K562 (cell line): ENCODE measurements around the gene PIP4K2A. TPM values are rescaled to one million over a fixed set of nuclear protein-coding genes. Genes with fewer than 3 reads are reported as not detected.

Experiments used
- ATAC-seq: fragments of 200-7000 bp; cut with Tn5 transposase; 3 replicates; pipeline ENCODE4 v1.9.1; 2020; ENCODE audit warnings: moderate library complexity
- BruUV-seq: library from RNA; stranded (reverse); fragments of 400-500 nt; replicated peaks from 2 replicates; lab custom pipeline; 2021; lab: Mats Ljungman, UMichigan
- CTCF ChIA-PET: fragments of 300-600 bp; formaldehyde crosslinking; extraction: SDS; loops from one replicate; lab custom pipeline; 2021; ENCODE audit warnings: low intra/inter-chr PET ratio; lab: Yijun Ruan, JAX
- POLR2A ChIA-PET: fragments of 300-600, 350-650 bp; sonication (Branson Sonifier 250); formaldehyde crosslinking; extraction: SDS; loops from one replicate; lab custom pipeline; 2021; ENCODE audit warnings: antibody characterized with exemption, inconsistent platforms; lab: Yijun Ruan, JAX
- DNase-seq, 4 experiments: peaks; one replicate each; pipeline versions ENCODE4 v3.0.0 to v3.0.0-alpha.2; 2011 to 2018; ENCODE audit warnings: low spot score in 3 of 4, mixed read lengths in 3 of 4; ENCODE audit errors: extremely low read depth in 1 of 4
- FAIRE-seq: peaks from 2 replicates; lab custom pipeline; 2011; peaks lifted over from hg19 to GRCh38; lab: Jason Lieb, UNC
- H2AFZ ChIP-seq: 2 replicates; pipeline ENCODE4 v1.6.0; 2011; ENCODE audit warnings: low read depth, low read length, control low read depth, inconsistent platforms
- H3K27ac ChIP-seq: fragments of 200-600 bp; 3 replicates; pipeline ENCODE4 v1.8.0; 2011; ENCODE audit warnings: low read depth, mild to moderate bottlenecking, control low read depth, inconsistent platforms, low read length, moderate library complexity, mixed read lengths; ENCODE audit errors: extremely low read depth
- H3K27me3 ChIP-seq, 2 experiments: fragments of 300-600 bp in 1 of 2; 2 replicates in 1 of 2; 3 replicates in 1 of 2; pipeline versions ENCODE4 v1.6.0 to v1.8.0; 2011; ENCODE audit warnings: inconsistent platforms in 2 of 2, low read length in 2 of 2, mild to moderate bottlenecking in 1 of 2, mixed read lengths in 1 of 2, moderate library complexity in 1 of 2; ENCODE audit not compliant: control insufficient read depth in 2 of 2, insufficient read depth in 2 of 2
- H3K36me3 ChIP-seq: fragments of 300-600 bp; 3 replicates; pipeline ENCODE4 v1.8.0; 2011; ENCODE audit warnings: mild to moderate bottlenecking, low read length, inconsistent platforms; ENCODE audit not compliant: control insufficient read depth, insufficient read depth
- H3K4me1 ChIP-seq, 2 experiments: fragments of 200-600 bp in 1 of 2; replicated peaks in 1 of 2; 2 replicates in 1 of 2; 3 replicates in 1 of 2; pipeline versions ENCODE4 v1.5.1 to v1.8.0; 2011; ENCODE audit warnings: inconsistent platforms in 2 of 2, low read length in 2 of 2, mild to moderate bottlenecking in 1 of 2, mixed read lengths in 1 of 2, moderate library complexity in 1 of 2; ENCODE audit not compliant: control insufficient read depth in 2 of 2, insufficient read depth in 2 of 2
- H3K4me2 ChIP-seq: 2 replicates; pipeline ENCODE4 v1.6.1; 2011; ENCODE audit warnings: low read length, control low read depth, inconsistent platforms, mixed read lengths; ENCODE audit not compliant: insufficient read depth
- H3K4me3 ChIP-seq: fragments of 200-600 bp; sonication (generic), shearing (Covaris generic); 2 replicates; pipeline ENCODE4 v1.5.1; 2016; ENCODE audit warnings: control low read depth, inconsistent platforms
- H3K79me2 ChIP-seq: fragments of 200-600 bp; 3 replicates; pipeline ENCODE4 v1.8.0; 2011; ENCODE audit warnings: low read length, inconsistent platforms; ENCODE audit not compliant: control insufficient read depth, insufficient read depth
- H3K9ac ChIP-seq, 2 experiments: 2 replicates each; pipeline versions ENCODE4 v1.6.0 to v1.6.1; 2011; ENCODE audit warnings: low read depth in 2 of 2, low read length in 2 of 2, control low read depth in 1 of 2, inconsistent platforms in 1 of 2, mild to moderate bottlenecking in 1 of 2, mixed read lengths in 1 of 2; ENCODE audit not compliant: insufficient read depth in 1 of 2
- H3K9me1 ChIP-seq: one replicate; pipeline ENCODE4 v1.6.0; 2011; ENCODE audit warnings: inconsistent platforms, mild to moderate bottlenecking, low read length, moderate library complexity; ENCODE audit not compliant: control insufficient read depth, insufficient read depth
- H3K9me3 ChIP-seq: replicated peaks from 2 replicates; pipeline ENCODE4 v1.5.1; 2011; ENCODE audit warnings: low read depth, low read length, inconsistent platforms; ENCODE audit not compliant: control insufficient read depth, insufficient read depth
- H4K20me1 ChIP-seq: replicated peaks from 2 replicates; pipeline ENCODE4 v1.6.1; 2011; ENCODE audit warnings: low read length, inconsistent platforms, mixed read lengths; ENCODE audit not compliant: control insufficient read depth, insufficient read depth
- BRCA1 ChIP-seq, 2 experiments: fragments of 450-650 bp in 1 of 2; sonication (generic) in 1 of 2; formaldehyde crosslinking in 1 of 2; IDR thresholded peaks; 2 replicates each; pipeline versions ENCODE4 v1.5.0 to v1.6.1; 2017 to 2020; ENCODE audit warnings: mild to moderate bottlenecking in 1 of 2, missing genetic modification reagents in 1 of 2
- ETV6 ChIP-seq, 3 experiments: fragments of 150-350 bp in 1 of 3; sonication (generic) in 1 of 3; formaldehyde crosslinking in 1 of 3; IDR thresholded peaks; 2 replicates each; pipeline versions ENCODE4 v1.6.1 to v1.8.0; 2014 to 2022; ENCODE audit warnings: borderline replicate concordance in 2 of 3, low read depth in 2 of 3, antibody characterized with exemption in 1 of 3, low read length in 1 of 3, mild to moderate bottlenecking in 1 of 3, missing genetic modification reagents in 1 of 3
- HOXB6 ChIP-seq: fragments of 250-450 bp; sonication (Bioruptor Pico); IDR thresholded peaks from 2 replicates; pipeline ENCODE4 v1.5.1; 2022; ENCODE audit warnings: mild to moderate bottlenecking, borderline replicate concordance
- KDM4B ChIP-seq, 2 experiments: fragments of 450-650 bp in 1 of 2; sonication (generic) in 1 of 2; IDR thresholded peaks; 2 replicates each; pipeline ENCODE4 v1.6.1; 2016 to 2017; ENCODE audit warnings: borderline replicate concordance in 2 of 2, antibody characterized with exemption in 1 of 2, low read depth in 1 of 2, mild to moderate bottlenecking in 1 of 2
- MLX ChIP-seq, 2 experiments: fragments of 450-650 bp in 1 of 2; sonication (generic) in 1 of 2; formaldehyde crosslinking; conservative IDR thresholded peaks; 2 replicates each; pipeline versions ENCODE4 v1.4.0 to v1.8.1; 2020 to 2022; ENCODE audit warnings: mild to moderate bottlenecking in 1 of 2, missing genetic modification reagents in 1 of 2
- MYBL2 ChIP-seq, 2 experiments: fragments of 450-650 bp in 1 of 2; sonication (generic) in 1 of 2; formaldehyde crosslinking in 1 of 2; IDR thresholded peaks; 2 replicates each; pipeline versions ENCODE4 v1.6.1 to v1.8.1; 2017 to 2022; ENCODE audit warnings: borderline replicate concordance in 1 of 2, inconsistent platforms in 1 of 2, low read depth in 1 of 2, mild to moderate bottlenecking in 1 of 2, missing genetic modification reagents in 1 of 2, moderate library complexity in 1 of 2
- POLR2H ChIP-seq: IDR thresholded peaks from 2 replicates; pipeline ENCODE4 v1.6.1; 2016; ENCODE audit warnings: missing genetic modification characterization, low read depth, mild to moderate bottlenecking, control low read depth, missing compliant biosample characterization, moderate library complexity
- ZC3H4 ChIP-seq: sonication (generic); formaldehyde crosslinking; IDR thresholded peaks from 2 replicates; pipeline ENCODE4 v1.9.0; 2021; ENCODE audit warnings: missing genetic modification reagents, borderline replicate concordance
- ZNF175 ChIP-seq: fragments of 200-800 bp; sonication (Bioruptor generic); IDR thresholded peaks from 2 replicates; pipeline ENCODE4 v1.6.1; 2016; ENCODE audit warnings: low read depth, mild to moderate bottlenecking, missing genetic modification characterization, missing compliant biosample characterization
- WGBS: fragments of 100-300 bp; shearing (Covaris generic); methylation state at CpG from one replicate; pipeline ENCODE4 v1.1.6; 2016; ENCODE audit warnings: low coverage, mixed read lengths; ENCODE audit not compliant: insufficient coverage; ENCODE audit errors: missing lambda C conversion rate; 5-methylcytosine and 5-hydroxymethylcytosine counted together
- in situ Hi-C: fragments of 300-500 bp; cut with MboI; formaldehyde crosslinking; loops from 4 replicates; pipeline ENCODE4 v1.15.0; 2018; ENCODE audit warnings: inconsistent platforms, mixed read lengths
- intact Hi-C: fragments of 100-400 bp; cut with micrococcal nuclease; formaldehyde crosslinking; loops from 2 replicates; pipeline ENCODE4 v1.14.2; 2022
- polyA plus RNA-seq, 8 experiments: library from polyadenylated mRNA; depleted of rRNA in 4 of 8; stranded (reverse) in 5 of 8; unstranded in 3 of 8; fragments of >200 nt; fragmentation: Nextera tagmentation in 2 of 8; fragmentation: Illumina TruSeq in 1 of 8; extraction: Ambion mirVana in 2 of 8; extraction: Trizol in 1 of 8; gene quantifications; 2 replicates each; pipeline versions ENCODE4 v1.2.1 to v1.2.3, GENCODE V29; 2011 to 2014; ENCODE audit warnings: inconsistent platforms in 1 of 8, missing spikeins in 1 of 8
- total RNA-seq, 7 experiments: library from RNA; depleted of rRNA in 6 of 7; stranded (reverse); fragments of >200 nt in 6 of 7; fragmentation: Illumina TruSeq in 2 of 7; extraction: Trizol in 2 of 7; gene quantifications; 2 replicates each; pipeline versions ENCODE4 v1.2.1 to v1.2.3, GENCODE V29; 2011 to 2021; ENCODE audit warnings: low replicate concordance in 1 of 7

The PIP4K2A gene
- total and polyA plus RNA-seq, 9 of the 15 experiments (the other 6 are each of a cell fraction or from before 2014, with no cell fraction given): 35.6 to 117 (median 71.9) TPM

- ATAC-seq (no peak), DNase-seq (no peak), FAIRE-seq (no peak)
- Histone ChIP-seq H3K4me2 (no peak overlapping the region), H2AFZ (no peak overlapping the region), H3K79me2 (no peaks in the 10 kb centered on the region), H3K9ac (no peak overlapping the region), H4K20me1 (no peaks in the 10 kb centered on the region), H3K4me1 (peaks cover 0 to 17% of the 10 kb centered on the region in 2 experiments; a peak in 2 of 5 replicates), H3K27ac (no peak overlapping the region), H3K9me1 (no peaks in the 10 kb centered on the region), H3K9me3 (no peaks in the 10 kb centered on the region), H3K36me3 (no peaks in the 10 kb centered on the region), H3K4me3 (no peak overlapping the region), H3K27me3 (peaks cover 0 to 4% of the 10 kb centered on the region in 2 experiments; a peak in 1 of 5 replicates)
- WGBS: 7% methylated on average over 2 of the region's 2 CpGs
- no TSS peak for BruUV-seq
- intact Hi-C loops: no loop called here
- ChIA-PET POLR2A (interaction anchor here (1.0 to 3.1 kb wide), 3 partner anchors 9 to 37 kb away, joined by 3 to 13 read pairs (median 5); no protein-coding TSS in a partner anchor), CTCF (no interaction called here)
- TF ChIP-seq ETV6 (IDR thresholded peaks at IDR 0.05; ENCODE audit: borderline replicate concordance in 1 of 2, low read depth in 2 of 2, low read length in 1 of 2): no peak
- TF ChIP-seq ETV6 (CRISPR knock-in tag; IDR thresholded peaks at IDR 0.05; ENCODE audit: borderline replicate concordance): no peak
- no peak for TF ChIP-seq POLR2H
- TF ChIP-seq MYBL2 (IDR thresholded peaks at IDR 0.05; ENCODE audit: low read depth): no peak
- no peak for TF ChIP-seq MYBL2 (CRISPR knock-in tag; IDR thresholded peaks at IDR 0.05; ENCODE audit: borderline replicate concordance)
- no peak for TF ChIP-seq ZC3H4 (CRISPR knock-in tag)
- no peak for TF ChIP-seq ZNF175 (CRISPR knock-in tag)
- TF ChIP-seq MLX (CRISPR knock-in tag; conservative IDR thresholded peaks at IDR 0.05): no peak
- no peak for TF ChIP-seq KDM4B (IDR thresholded peaks at IDR 0.05; ENCODE audit: borderline replicate concordance in 2 of 2, low read depth in 1 of 2)
- TF ChIP-seq BRCA1 (IDR thresholded peaks at IDR 0.05): no peak
- no peak for TF ChIP-seq BRCA1 (CRISPR knock-in tag; IDR thresholded peaks at IDR 0.05)
- TF ChIP-seq HOXB6 (CRISPR knock-in tag): no peak
- in situ Hi-C loops: no loop called here
Observed at GRCh38 chr10:22491931-22492615, 222.3 kb downstream of the PIP4K2A start.
